ENCODE measurements around the gene JMJD7. TPM values are rescaled to one million over a fixed set of nuclear protein-coding genes. Genes with fewer than 3 reads are reported as not detected.

Gene JMJD7
- polyA plus RNA-seq, 2 of the 4 experiments (the other 2 are of a cell fraction), result 3.4 to 3.8 TPM

DNA sequence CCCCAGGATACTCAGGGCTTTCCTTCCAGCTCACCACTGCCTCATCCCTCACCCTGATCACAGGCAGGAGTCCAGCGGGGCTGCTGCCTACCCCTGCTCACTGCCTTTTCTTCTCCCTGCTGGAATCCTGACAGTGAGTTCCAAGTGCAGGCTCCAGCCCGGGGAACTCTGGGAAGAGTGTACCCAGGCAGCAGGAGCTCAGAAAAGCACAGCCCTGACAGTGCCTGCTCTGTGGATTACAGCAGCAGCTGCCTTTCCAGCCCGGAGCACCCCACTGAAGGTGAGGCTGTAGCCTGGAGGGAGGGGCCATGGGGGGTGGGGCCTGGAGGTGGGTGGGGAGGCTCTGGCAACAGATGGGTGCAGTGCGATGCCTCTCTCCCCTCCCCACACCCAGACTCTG, 6.1 kb upstream of the JMJD7 start:
- FAIRE-seq (no peak), ATAC-seq (no peak), DNase-seq (ENCODE audit: low read depth in 1 of 2, low spot score in 1 of 2) (no peak)
- Histone ChIP-seq H3K4me2 (no peak overlapping the region), H3K9me3 (no peaks in the 10 kb centered on the region), H3K27ac (no peak overlapping the region), H3K4me3 (no peak overlapping the region), H3K4me1 (no peaks in the 10 kb centered on the region)
- ChIA-PET POLR2A (no interaction called here), CTCF (interaction anchor here (2.7 kb wide), 1 partner anchor 10 kb away, joined by 22 read pairs; no protein-coding TSS in a partner anchor)
- 90% methylated on average over 1 of the region's 4 CpGs for WGBS (ENCODE audit: missing lambda C conversion rate)
- TF ChIP-seq FOSL2 (IDR thresholded peaks at IDR 0.05) (no peak), FOSL2 (CRISPR knock-in tag; IDR thresholded peaks at IDR 0.05) (no peak), GATA3 (IDR thresholded peaks at IDR 0.05; ENCODE audit: borderline replicate concordance) (no peak), HOXA7 (CRISPR knock-in tag; IDR thresholded peaks at IDR 0.05) (no peak), CHD2 (IDR thresholded peaks at IDR 0.05; ENCODE audit: low read length, partially characterized antibody) (no peak), SREBF2 (IDR thresholded peaks at IDR 0.05) (no peak)

DNA sequence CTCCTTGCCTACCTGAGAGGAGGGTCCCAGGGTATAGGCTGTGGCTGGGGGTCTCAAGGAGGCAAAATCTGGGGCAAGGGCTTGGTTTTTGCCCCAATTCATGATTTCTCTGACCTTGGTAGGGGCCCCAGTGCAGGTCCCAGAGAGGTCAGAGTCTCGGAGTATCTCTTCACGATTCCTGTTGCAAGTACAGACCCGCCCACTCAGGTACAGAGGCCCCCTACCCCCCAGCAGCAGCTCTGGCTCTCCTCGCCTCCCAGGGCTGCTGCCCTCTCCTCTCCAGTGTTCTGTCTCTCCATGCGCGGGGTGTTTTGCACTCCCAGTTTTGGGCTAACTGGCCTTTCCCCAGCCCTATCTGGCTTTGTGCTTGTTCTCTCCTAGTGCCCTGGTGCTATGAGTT, 5.4 kb upstream of the JMJD7 start:
- no peak overlapping the region for H3K27ac ChIP-seq
- ATAC-seq, result no peak
- CTCF ChIA-PET, result interaction anchor here (1.5 to 3.5 kb wide), 2 partner anchors 11 to 219 kb away, joined by 3 to 16 read pairs; no protein-coding TSS in a partner anchor
- no peak overlapping the region for H3K4me3 ChIP-seq
- H3K9me3 ChIP-seq, result no peaks in the 10 kb centered on the region
- 0 out of 3 replicates have a peak, but pooled peaks cover 3% of the 10 kb centered on the region for H3K4me1 ChIP-seq
- DNase-seq (ENCODE audit: low read depth in 1 of 2, low spot score in 1 of 2), result no peak
- WGBS (ENCODE audit: missing lambda C conversion rate), result 97% methylated on average over 6 of the region's 6 CpGs
- no peak for FAIRE-seq
- no peak overlapping the region for H3K4me2 ChIP-seq
- TF ChIP-seq CBX2 (IDR thresholded peaks at IDR 0.05; ENCODE audit: borderline replicate concordance, low read depth) (no peak), PHF8 (IDR thresholded peaks at IDR 0.05; ENCODE audit: borderline replicate concordance, low read depth) (no peak), NPAS2 (CRISPR knock-in tag; IDR thresholded peaks at IDR 0.05; ENCODE audit: borderline replicate concordance) (no peak), ZNF302 (CRISPR knock-in tag; IDR thresholded peaks at IDR 0.05) (no peak)
- POLR2A ChIA-PET, result no interaction called here

DNA sequence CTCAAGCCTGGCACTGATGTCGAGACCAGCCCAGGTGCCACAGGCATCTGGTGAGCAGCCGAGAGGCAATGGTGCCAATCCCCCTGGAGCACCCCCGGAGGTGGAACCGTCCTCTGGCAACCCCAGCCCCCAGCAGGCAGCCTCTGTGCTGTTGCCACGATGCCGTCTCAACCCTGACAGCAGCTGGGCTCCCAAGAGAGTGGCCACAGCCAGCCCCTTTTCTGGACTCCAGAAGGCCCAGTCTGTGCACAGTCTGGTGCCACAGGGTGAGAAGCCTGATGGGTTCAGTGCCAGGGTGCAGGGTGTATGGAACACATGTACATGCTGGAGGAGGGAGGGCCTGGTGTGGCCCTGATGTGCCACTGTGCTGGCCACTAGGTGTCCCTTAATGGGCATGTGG, 4.9 kb upstream of the JMJD7 start:
- no peak overlapping the region for H3K27ac ChIP-seq
- ChIA-PET CTCF (interaction anchor here (1.0 to 3.5 kb wide), 3 partner anchors 12 to 219 kb away, joined by 3 to 16 read pairs (median 3); no protein-coding TSS in a partner anchor), POLR2A (no interaction called here)
- H3K9me3 ChIP-seq, result no peaks in the 10 kb centered on the region
- H3K4me2 ChIP-seq, result no peak overlapping the region
- H3K4me1 ChIP-seq, result 0 out of 3 replicates have a peak, but pooled peaks cover 3% of the 10 kb centered on the region
- ATAC-seq (no peak), FAIRE-seq (no peak), DNase-seq (ENCODE audit: low read depth in 1 of 2, low spot score in 1 of 2) (no peak)
- WGBS (ENCODE audit: missing lambda C conversion rate), result 90% methylated on average over 4 of the region's 6 CpGs
- no peak overlapping the region for H3K4me3 ChIP-seq
- TF ChIP-seq, protein P1, sequence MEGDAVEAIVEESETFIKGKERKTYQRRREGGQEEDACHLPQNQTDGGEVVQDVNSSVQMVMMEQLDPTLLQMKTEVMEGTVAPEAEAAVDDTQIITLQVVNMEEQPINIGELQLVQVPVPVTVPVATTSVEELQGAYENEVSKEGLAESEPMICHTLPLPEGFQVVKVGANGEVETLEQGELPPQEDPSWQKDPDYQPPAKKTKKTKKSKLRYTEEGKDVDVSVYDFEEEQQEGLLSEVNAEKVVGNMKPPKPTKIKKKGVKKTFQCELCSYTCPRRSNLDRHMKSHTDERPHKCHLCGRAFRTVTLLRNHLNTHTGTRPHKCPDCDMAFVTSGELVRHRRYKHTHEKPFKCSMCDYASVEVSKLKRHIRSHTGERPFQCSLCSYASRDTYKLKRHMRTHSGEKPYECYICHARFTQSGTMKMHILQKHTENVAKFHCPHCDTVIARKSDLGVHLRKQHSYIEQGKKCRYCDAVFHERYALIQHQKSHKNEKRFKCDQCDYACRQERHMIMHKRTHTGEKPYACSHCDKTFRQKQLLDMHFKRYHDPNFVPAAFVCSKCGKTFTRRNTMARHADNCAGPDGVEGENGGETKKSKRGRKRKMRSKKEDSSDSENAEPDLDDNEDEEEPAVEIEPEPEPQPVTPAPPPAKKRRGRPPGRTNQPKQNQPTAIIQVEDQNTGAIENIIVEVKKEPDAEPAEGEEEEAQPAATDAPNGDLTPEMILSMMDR (IDR thresholded peaks at IDR 0.05), result no peak
- TF ChIP-seq, protein P2, sequence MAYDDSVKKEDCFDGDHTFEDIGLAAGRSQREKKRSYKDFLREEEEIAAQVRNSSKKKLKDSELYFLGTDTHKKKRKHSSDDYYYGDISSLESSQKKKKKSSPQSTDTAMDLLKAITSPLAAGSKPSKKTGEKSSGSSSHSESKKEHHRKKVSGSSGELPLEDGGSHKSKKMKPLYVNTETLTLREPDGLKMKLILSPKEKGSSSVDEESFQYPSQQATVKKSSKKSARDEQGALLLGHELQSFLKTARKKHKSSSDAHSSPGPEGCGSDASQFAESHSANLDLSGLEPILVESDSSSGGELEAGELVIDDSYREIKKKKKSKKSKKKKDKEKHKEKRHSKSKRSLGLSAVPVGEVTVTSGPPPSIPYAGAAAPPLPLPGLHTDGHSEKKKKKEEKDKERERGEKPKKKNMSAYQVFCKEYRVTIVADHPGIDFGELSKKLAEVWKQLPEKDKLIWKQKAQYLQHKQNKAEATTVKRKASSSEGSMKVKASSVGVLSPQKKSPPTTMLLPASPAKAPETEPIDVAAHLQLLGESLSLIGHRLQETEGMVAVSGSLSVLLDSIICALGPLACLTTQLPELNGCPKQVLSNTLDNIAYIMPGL (CRISPR knock-in tag; IDR thresholded peaks at IDR 0.05; ENCODE audit: borderline replicate concordance), result no peak
- TF ChIP-seq CHD4 (IDR thresholded peaks at IDR 0.05; ENCODE audit: borderline replicate concordance), result no peak
- TF ChIP-seq MAZ (IDR thresholded peaks at IDR 0.05; ENCODE audit: borderline replicate concordance, low read depth, low read length), result no peak
- no peak for TF ChIP-seq NR3C1 (IDR thresholded peaks at IDR 0.05)
- TF ChIP-seq EHMT2 (IDR thresholded peaks at IDR 0.05; ENCODE audit: low read depth), result no peak
- TF ChIP-seq, protein P3, sequence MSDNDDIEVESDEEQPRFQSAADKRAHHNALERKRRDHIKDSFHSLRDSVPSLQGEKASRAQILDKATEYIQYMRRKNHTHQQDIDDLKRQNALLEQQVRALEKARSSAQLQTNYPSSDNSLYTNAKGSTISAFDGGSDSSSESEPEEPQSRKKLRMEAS (IDR thresholded peaks at IDR 0.05), result no peak
- TF ChIP-seq HDAC2 (IDR thresholded peaks at IDR 0.05), result no peak
- TF ChIP-seq KDM1A (IDR thresholded peaks at IDR 0.05; ENCODE audit: low read depth), result no peak
- no peak for TF ChIP-seq SREBF2 (IDR thresholded peaks at IDR 0.05)
